OCI-LY1 (cell line): ENCODE data around the gene SLC31A1.

Source experiments
- CTCF ChIP-seq: fragments of 200-600 bp; sonication (generic), shearing (Covaris generic); IDR thresholded peaks from 2 replicates; pipeline ENCODE4 v1.5.1; 2017; ENCODE audit warnings: mild to moderate bottlenecking, antibody characterized with exemption, low read length, moderate library complexity, mixed read lengths
- EZH2 ChIP-seq: fragments of 200-600 bp; sonication (generic), shearing (Covaris generic); IDR thresholded peaks from 2 replicates; pipeline ENCODE4 v1.8.0; 2017; ENCODE audit warnings: borderline replicate concordance, mixed run types, mild to moderate bottlenecking, antibody characterized with exemption, low read length, moderate library complexity, mixed read lengths

- TF ChIP-seq CTCF (no peak), EZH2 (no peak)
These were observed 46.7 kb downstream of the SLC31A1 start for GRCh38 chr9:113267911-113268566.
